ENCODE measurements around the gene GRB7.

The GRB7 gene

GRCh38 chr17:39751016-39751543, 13.3 kb downstream of the GRB7 start:
- Mint-ChIP-seq H3K27me3 (no peaks in the 10 kb centered on the region), H3K27ac (peak overlapping the region; percentile 20), H3K9me3 (no peaks in the 10 kb centered on the region), H3K36me3 (no peaks in the 10 kb centered on the region), H3K4me1 (peaks cover 34% of the 10 kb centered on the region), H3K4me3 (no peak overlapping the region)
- ATAC-seq, result no peak

- no peaks in the 10 kb centered on the region for H3K9me3 Mint-ChIP-seq
- H3K4me3 Mint-ChIP-seq, result no peak overlapping the region
- no peaks in the 10 kb centered on the region for H3K27me3 Mint-ChIP-seq
- peaks cover 39% of the 10 kb centered on the region for H3K4me1 Mint-ChIP-seq
- H3K36me3 Mint-ChIP-seq, result no peaks in the 10 kb centered on the region
- no peak for ATAC-seq
- H3K27ac Mint-ChIP-seq, result peak overlapping the region; percentile 96
Measured at GRCh38 chr17:39751637-39752036, 13.9 kb downstream of the GRB7 start.

- Mint-ChIP-seq H3K4me1 (peaks cover 46% of the 10 kb centered on the region), H3K36me3 (no peaks in the 10 kb centered on the region), H3K27me3 (no peaks in the 10 kb centered on the region), H3K4me3 (peak overlapping the region; percentile 46), H3K27ac (peak overlapping the region; percentile 96), H3K9me3 (no peaks in the 10 kb centered on the region)
- ATAC-seq, result no peak
Measured at GRCh38 chr17:39752241-39752881, 14.6 kb downstream of the GRB7 start.

- peak overlapping the region; percentile 96 for H3K27ac Mint-ChIP-seq
- peak overlapping the region; percentile 71 for H3K4me3 Mint-ChIP-seq
- peak; percentile 44 for ATAC-seq
- H3K36me3 Mint-ChIP-seq, result no peaks in the 10 kb centered on the region
- no peaks in the 10 kb centered on the region for H3K9me3 Mint-ChIP-seq
- H3K4me1 Mint-ChIP-seq, result peaks cover 59% of the 10 kb centered on the region
- H3K27me3 Mint-ChIP-seq, result no peaks in the 10 kb centered on the region
Measured at GRCh38 chr17:39753514-39754160, 15.9 kb downstream of the GRB7 start.

- H3K4me1 Mint-ChIP-seq, result peaks cover 66% of the 10 kb centered on the region
- ATAC-seq, result peak; percentile 87
- peak overlapping the region; percentile 96 for H3K27ac Mint-ChIP-seq
- H3K9me3 Mint-ChIP-seq, result no peaks in the 10 kb centered on the region
- peak overlapping the region; percentile 71 for H3K4me3 Mint-ChIP-seq
- H3K27me3 Mint-ChIP-seq, result no peaks in the 10 kb centered on the region
- no peaks in the 10 kb centered on the region for H3K36me3 Mint-ChIP-seq
Measured at GRCh38 chr17:39754161-39754957, 16.6 kb downstream of the GRB7 start.

GRCh38 chr17:39754958-39755553, 17.3 kb downstream of the GRB7 start:
- Mint-ChIP-seq H3K36me3 (no peaks in the 10 kb centered on the region), H3K4me3 (peak overlapping the region; percentile 71), H3K9me3 (no peaks in the 10 kb centered on the region), H3K4me1 (peaks cover 73% of the 10 kb centered on the region), H3K27me3 (no peaks in the 10 kb centered on the region), H3K27ac (peak overlapping the region; percentile 96)
- no peak for ATAC-seq

- Mint-ChIP-seq H3K27me3 (no peaks in the 10 kb centered on the region), H3K27ac (peak overlapping the region; percentile 96), H3K9me3 (no peaks in the 10 kb centered on the region), H3K4me3 (peak overlapping the region; percentile 71), H3K4me1 (peaks cover 75% of the 10 kb centered on the region), H3K36me3 (peaks cover 2% of the 10 kb centered on the region)
- ATAC-seq, result peak; percentile 46
Measured at GRCh38 chr17:39755554-39756379, 18.0 kb downstream of the GRB7 start.

- Mint-ChIP-seq H3K4me1 (peaks cover 79% of the 10 kb centered on the region), H3K27me3 (no peaks in the 10 kb centered on the region), H3K4me3 (peak overlapping the region; percentile 71), H3K9me3 (no peaks in the 10 kb centered on the region), H3K36me3 (peaks cover 9% of the 10 kb centered on the region), H3K27ac (peak overlapping the region; percentile 96)
- no peak for ATAC-seq
Measured at GRCh38 chr17:39756380-39757079, 18.8 kb downstream of the GRB7 start.

GRCh38 chr17:39757176-39757662, 19.5 kb downstream of the GRB7 start:
- Mint-ChIP-seq H3K9me3 (no peaks in the 10 kb centered on the region), H3K4me1 (peaks cover 77% of the 10 kb centered on the region), H3K27me3 (no peaks in the 10 kb centered on the region), H3K4me3 (peak overlapping the region; percentile 40), H3K27ac (peak overlapping the region; percentile 96), H3K36me3 (peaks cover 15% of the 10 kb centered on the region)
- ATAC-seq, result no peak

GRCh38 chr17:39757931-39758873, 20.5 kb downstream of the GRB7 start:
- peak overlapping the region; percentile 59 for H3K4me3 Mint-ChIP-seq

GRCh38 chr17:39759204-39759603, 21.5 kb downstream of the GRB7 start:
- H3K27ac Mint-ChIP-seq, result peak overlapping the region; percentile 96
- no peaks in the 10 kb centered on the region for H3K27me3 Mint-ChIP-seq
- ATAC-seq, result no peak
- peak overlapping the region; percentile 25 for H3K4me3 Mint-ChIP-seq
- H3K4me1 Mint-ChIP-seq, result peaks cover 64% of the 10 kb centered on the region
- peaks cover 19% of the 10 kb centered on the region for H3K36me3 Mint-ChIP-seq
- no peaks in the 10 kb centered on the region for H3K9me3 Mint-ChIP-seq

More at GRCh38 chr17:39757931-39758873, 20.5 kb downstream of the GRB7 start:
- Mint-ChIP-seq H3K27me3 (no peaks in the 10 kb centered on the region), H3K36me3 (peaks cover 19% of the 10 kb centered on the region), H3K4me1 (peaks cover 70% of the 10 kb centered on the region), H3K9me3 (no peaks in the 10 kb centered on the region), H3K27ac (peak overlapping the region; percentile 96)
- ATAC-seq, result peak; percentile 4

- no peaks in the 10 kb centered on the region for H3K9me3 Mint-ChIP-seq
- H3K4me1 Mint-ChIP-seq, result peaks cover 67% of the 10 kb centered on the region
- peaks cover 45% of the 10 kb centered on the region for H3K36me3 Mint-ChIP-seq
- H3K27ac Mint-ChIP-seq, result peak overlapping the region; percentile 8
- ATAC-seq, result no peak
- H3K4me3 Mint-ChIP-seq, result no peak overlapping the region
- H3K27me3 Mint-ChIP-seq, result no peaks in the 10 kb centered on the region
Measured at GRCh38 chr17:39761861-39762496, 24.2 kb downstream of the GRB7 start.
